Measurements from ENCODE around the gene DLG2. TPM values are rescaled to one million over a fixed set of nuclear protein-coding genes. Genes with fewer than 3 reads are reported as not detected.

Gene DLG2
- total and polyA plus RNA-seq, 4 experiments from 2014 or later, result 0.78 to 2.7 (median 1.9) TPM

GRCh38 chr11:83611031-83611430, 2016.1 kb downstream of the DLG2 start:
- no peak for DNase-seq

GRCh38 chr11:83609191-83609590, 2018.0 kb downstream of the DLG2 start:
- Histone ChIP-seq H3K4me3 (ENCODE audit: low read length in 2 of 2) (no peak overlapping the region), H3K27ac (ENCODE audit: low read depth, low read length) (no peak overlapping the region), H3K36me3 (ENCODE audit: insufficient read depth, low read length) (no peaks in the 10 kb centered on the region), H3K9me3 (ENCODE audit: control insufficient read depth in 1 of 2, low read length in 2 of 2) (no peaks in the 10 kb centered on the region), H3K4me1 (ENCODE audit: insufficient read depth, low read length) (no peaks in the 10 kb centered on the region), H3K27me3 (ENCODE audit: insufficient read depth, low read length) (no peaks in the 10 kb centered on the region)
- Mint-ChIP-seq H3K4me3 (no peak overlapping the region), H3K27ac (no peak overlapping the region), H3K27me3 (peaks cover 1 to 7% of the 10 kb centered on the region in 2 donors), H3K4me1 (no peaks in the 10 kb centered on the region), H3K36me3 (no peaks in the 10 kb centered on the region), H3K9me3 (peaks cover 0 to 4% (median 0%) of the 10 kb centered on the region in 8 donors)
- ChIA-PET POLR2A (ENCODE audit: partially characterized antibody) (no interaction called here), CTCF (ENCODE audit: partially characterized antibody) (no interaction called here)
- no peak for DNase-seq
- intact Hi-C loops (cut with micrococcal nuclease), result no loop called here

More at GRCh38 chr11:83611031-83611430, 2016.1 kb downstream of the DLG2 start:
- POLR2A ChIA-PET (ENCODE audit: partially characterized antibody), result no interaction called here
- CTCF ChIA-PET (ENCODE audit: partially characterized antibody), result no interaction called here
- Histone ChIP-seq H3K9me3 (ENCODE audit: control insufficient read depth in 1 of 2, low read length in 2 of 2) (no peaks in the 10 kb centered on the region), H3K4me3 (ENCODE audit: low read length in 2 of 2) (no peak overlapping the region), H3K27ac (ENCODE audit: low read depth, low read length) (no peak overlapping the region), H3K4me1 (ENCODE audit: insufficient read depth, low read length) (no peaks in the 10 kb centered on the region), H3K27me3 (ENCODE audit: insufficient read depth, low read length) (no peaks in the 10 kb centered on the region), H3K36me3 (ENCODE audit: insufficient read depth, low read length) (no peaks in the 10 kb centered on the region)
- H3K36me3 Mint-ChIP-seq, result no peaks in the 10 kb centered on the region
- no peak overlapping the region for H3K4me3 Mint-ChIP-seq
- H3K4me1 Mint-ChIP-seq, result no peaks in the 10 kb centered on the region
- peaks cover 0 to 4% (median 0%) of the 10 kb centered on the region in 8 donors for H3K9me3 Mint-ChIP-seq
- intact Hi-C loops (cut with micrococcal nuclease), result no loop called here
- H3K27me3 Mint-ChIP-seq, result peaks cover 1 to 6% of the 10 kb centered on the region in 2 donors
- H3K27ac Mint-ChIP-seq, result no peak overlapping the region

- H3K36me3 ChIP-seq (ENCODE audit: insufficient read depth, low read length), result no peaks in the 10 kb centered on the region
- Mint-ChIP-seq H3K4me3 (no peak overlapping the region), H3K27ac (no peak overlapping the region), H3K27me3 (peaks cover 1 to 7% of the 10 kb centered on the region in 2 donors), H3K9me3 (peaks cover 0 to 4% (median 0%) of the 10 kb centered on the region in 8 donors), H3K4me1 (no peaks in the 10 kb centered on the region), H3K36me3 (no peaks in the 10 kb centered on the region)
- intact Hi-C loops (cut with micrococcal nuclease), result no loop called here
- no peaks in the 10 kb centered on the region for H3K9me3 ChIP-seq (ENCODE audit: control insufficient read depth in 1 of 2, low read length in 2 of 2)
- POLR2A ChIA-PET (ENCODE audit: partially characterized antibody), result no interaction called here
- CTCF ChIA-PET (ENCODE audit: partially characterized antibody), result no interaction called here
- no peak overlapping the region for H3K27ac ChIP-seq (ENCODE audit: low read depth, low read length)
- H3K4me3 ChIP-seq (ENCODE audit: low read length in 2 of 2), result no peak overlapping the region
- no peak for DNase-seq
- no peaks in the 10 kb centered on the region for H3K4me1 ChIP-seq (ENCODE audit: insufficient read depth, low read length)
- no peaks in the 10 kb centered on the region for H3K27me3 ChIP-seq (ENCODE audit: insufficient read depth, low read length)
These were observed 2018.6 kb downstream of the DLG2 start for GRCh38 chr11:83608571-83608970.

GRCh38 chr11:83601914-83602527, 2025.1 kb downstream of the DLG2 start:
- no peaks in the 10 kb centered on the region for H3K4me1 ChIP-seq (ENCODE audit: insufficient read depth, low read length)
- no peaks in the 10 kb centered on the region for H3K9me3 ChIP-seq (ENCODE audit: control insufficient read depth in 1 of 2, low read length in 2 of 2)
- no peak for DNase-seq
- Mint-ChIP-seq H3K4me3 (no peak overlapping the region), H3K4me1 (no peaks in the 10 kb centered on the region), H3K27me3 (peaks cover 0 to 1% of the 10 kb centered on the region in 2 donors), H3K9me3 (peaks cover 0 to 1% (median 0%) of the 10 kb centered on the region in 8 donors), H3K27ac (no peak overlapping the region), H3K36me3 (no peaks in the 10 kb centered on the region)
- H3K4me3 ChIP-seq (ENCODE audit: low read length in 2 of 2), result no peak overlapping the region
- ChIA-PET POLR2A (ENCODE audit: partially characterized antibody) (no interaction called here), CTCF (ENCODE audit: partially characterized antibody) (no interaction called here)
- H3K27ac ChIP-seq (ENCODE audit: low read depth, low read length), result no peak overlapping the region
- H3K27me3 ChIP-seq (ENCODE audit: insufficient read depth, low read length), result no peaks in the 10 kb centered on the region
- intact Hi-C loops (cut with micrococcal nuclease), result no loop called here
- H3K36me3 ChIP-seq (ENCODE audit: insufficient read depth, low read length), result no peaks in the 10 kb centered on the region

- H3K36me3 Mint-ChIP-seq, result no peaks in the 10 kb centered on the region
- CTCF ChIA-PET (ENCODE audit: partially characterized antibody), result no interaction called here
- POLR2A ChIA-PET (ENCODE audit: partially characterized antibody), result no interaction called here
These were observed 2025.8 kb downstream of the DLG2 start for GRCh38 chr11:83601201-83601913.

GRCh38 chr11:83600661-83601060, 2026.5 kb downstream of the DLG2 start:
- Mint-ChIP-seq H3K4me3 (no peak overlapping the region), H3K4me1 (no peaks in the 10 kb centered on the region), H3K36me3 (no peaks in the 10 kb centered on the region), H3K27ac (no peak overlapping the region), H3K27me3 (peaks cover 0 to 1% of the 10 kb centered on the region in 2 donors), H3K9me3 (no peaks in the 10 kb centered on the region)
- ChIA-PET POLR2A (ENCODE audit: partially characterized antibody) (no interaction called here), CTCF (ENCODE audit: partially characterized antibody) (no interaction called here)
- H3K9me3 ChIP-seq (ENCODE audit: control insufficient read depth in 1 of 2, low read length in 2 of 2), result no peaks in the 10 kb centered on the region
- no peaks in the 10 kb centered on the region for H3K27me3 ChIP-seq (ENCODE audit: insufficient read depth, low read length)
- DNase-seq, result no peak
- no peaks in the 10 kb centered on the region for H3K36me3 ChIP-seq (ENCODE audit: insufficient read depth, low read length)
- intact Hi-C loops (cut with micrococcal nuclease), result no loop called here
- no peak overlapping the region for H3K27ac ChIP-seq (ENCODE audit: low read depth, low read length)
- no peak overlapping the region for H3K4me3 ChIP-seq (ENCODE audit: low read length in 2 of 2)
- no peaks in the 10 kb centered on the region for H3K4me1 ChIP-seq (ENCODE audit: insufficient read depth, low read length)

More at GRCh38 chr11:83601201-83601913, 2025.8 kb downstream of the DLG2 start:
- H3K27me3 ChIP-seq (ENCODE audit: insufficient read depth, low read length), result no peaks in the 10 kb centered on the region
- no peak overlapping the region for H3K27ac ChIP-seq (ENCODE audit: low read depth, low read length)
- Mint-ChIP-seq H3K27me3 (peaks cover 0 to 1% of the 10 kb centered on the region in 2 donors), H3K4me3 (no peak overlapping the region), H3K27ac (no peak overlapping the region), H3K4me1 (no peaks in the 10 kb centered on the region), H3K9me3 (no peaks in the 10 kb centered on the region)
- no peak overlapping the region for H3K4me3 ChIP-seq (ENCODE audit: low read length in 2 of 2)
- no peaks in the 10 kb centered on the region for H3K4me1 ChIP-seq (ENCODE audit: insufficient read depth, low read length)
- no peaks in the 10 kb centered on the region for H3K9me3 ChIP-seq (ENCODE audit: control insufficient read depth in 1 of 2, low read length in 2 of 2)
- intact Hi-C loops (cut with micrococcal nuclease), result no loop called here
- no peaks in the 10 kb centered on the region for H3K36me3 ChIP-seq (ENCODE audit: insufficient read depth, low read length)
- no peak for DNase-seq

- H3K9me3 ChIP-seq (ENCODE audit: control insufficient read depth in 1 of 2, low read length in 2 of 2), result no peaks in the 10 kb centered on the region
- Mint-ChIP-seq H3K27me3 (no peaks in the 10 kb centered on the region), H3K27ac (no peak overlapping the region), H3K9me3 (peaks cover 0 to 3% (median 0%) of the 10 kb centered on the region in 8 donors), H3K4me3 (no peak overlapping the region), H3K36me3 (no peaks in the 10 kb centered on the region), H3K4me1 (no peaks in the 10 kb centered on the region)
- H3K4me1 ChIP-seq (ENCODE audit: insufficient read depth, low read length), result no peaks in the 10 kb centered on the region
- CTCF ChIA-PET (ENCODE audit: partially characterized antibody), result no interaction called here
- intact Hi-C loops (cut with micrococcal nuclease), result no loop called here
- no peak for DNase-seq
- H3K4me3 ChIP-seq (ENCODE audit: low read length in 2 of 2), result no peak overlapping the region
- H3K27ac ChIP-seq (ENCODE audit: low read depth, low read length), result no peak overlapping the region
- H3K36me3 ChIP-seq (ENCODE audit: insufficient read depth, low read length), result no peaks in the 10 kb centered on the region
- POLR2A ChIA-PET (ENCODE audit: partially characterized antibody), result no interaction called here
- no peaks in the 10 kb centered on the region for H3K27me3 ChIP-seq (ENCODE audit: insufficient read depth, low read length)
These were observed 2028.1 kb downstream of the DLG2 start for GRCh38 chr11:83599066-83599465.

Measured in CD4-positive, alpha-beta memory T cell (primary cell).